GM21737 (cell line): ENCODE data around the gene GNG2.

Experiments
- ATAC-seq: cut with Tn5 transposase; IDR thresholded peaks from one replicate; pipeline ENCODE4 v1.9.1; 2021; ENCODE audit warnings: mild to moderate bottlenecking, moderate library complexity; ENCODE audit not compliant: unreplicated experiment

The GNG2 gene

GRCh38 chr14:51938137-51938536 is 77.7 kb downstream of the GNG2 start:
- ATAC-seq = no peak

- ATAC-seq = no peak
Measured at GRCh38 chr14:51938821-51939220, 78.4 kb downstream of the GNG2 start.

- no peak for ATAC-seq
Measured at GRCh38 chr14:51939226-51939625, 78.8 kb downstream of the GNG2 start.

GRCh38 chr14:51939755-51940301 is 79.4 kb downstream of the GNG2 start:
- no peak for ATAC-seq

GRCh38 chr14:51942971-51943370 is 82.6 kb downstream of the GNG2 start:
- ATAC-seq = no peak

- no peak for ATAC-seq
Measured at GRCh38 chr14:51950007-51950406, 89.6 kb downstream of the GNG2 start.

- ATAC-seq = no peak
Measured at GRCh38 chr14:51951656-51952055, 91.2 kb downstream of the GNG2 start.

- ATAC-seq = no peak
Measured at GRCh38 chr14:51954031-51954430, 93.6 kb downstream of the GNG2 start.

GRCh38 chr14:51954657-51955056 is 94.2 kb downstream of the GNG2 start:
- no peak for ATAC-seq

- no peak for ATAC-seq
Measured at GRCh38 chr14:51957950-51958349, 97.5 kb downstream of the GNG2 start.

- ATAC-seq = no peak
Measured at GRCh38 chr14:51959928-51960327, 99.5 kb downstream of the GNG2 start.

- no peak for ATAC-seq
Measured at GRCh38 chr14:51960866-51961265, 100.5 kb downstream of the GNG2 start.

GRCh38 chr14:51962711-51963110 is 102.3 kb downstream of the GNG2 start:
- ATAC-seq = no peak

GRCh38 chr14:51963286-51963685 is 102.9 kb downstream of the GNG2 start:
- no peak for ATAC-seq

- no peak for ATAC-seq
Measured at GRCh38 chr14:51967521-51967920, 107.1 kb downstream of the GNG2 start.

- ATAC-seq = no peak
Measured at GRCh38 chr14:51969852-51970540, 109.6 kb downstream of the GNG2 start.

GRCh38 chr14:51972566-51972965 is 112.2 kb downstream of the GNG2 start:
- no peak for ATAC-seq

- ATAC-seq = no peak
Measured at GRCh38 chr14:51977075-51977474, 116.7 kb downstream of the GNG2 start.

- ATAC-seq = no peak
Measured at GRCh38 chr14:51978681-51979085, 118.3 kb downstream of the GNG2 start.

GRCh38 chr14:51979088-51979709 is 118.8 kb downstream of the GNG2 start:
- ATAC-seq = no peak

- ATAC-seq = no peak
Measured at GRCh38 chr14:51981218-51981854, 120.9 kb downstream of the GNG2 start.

- no peak for ATAC-seq
Measured at GRCh38 chr14:51988221-51988620, 127.8 kb downstream of the GNG2 start.
